Islet of Langerhans (tissue), 1 donor: ENCODE results near the gene HJURP.

Experiments
- FAIRE-seq: peaks from one replicate; lab custom pipeline; 2011; peaks lifted over from hg19 to GRCh38; lab: Jason Lieb, UNC

Gene HJURP

DNA sequence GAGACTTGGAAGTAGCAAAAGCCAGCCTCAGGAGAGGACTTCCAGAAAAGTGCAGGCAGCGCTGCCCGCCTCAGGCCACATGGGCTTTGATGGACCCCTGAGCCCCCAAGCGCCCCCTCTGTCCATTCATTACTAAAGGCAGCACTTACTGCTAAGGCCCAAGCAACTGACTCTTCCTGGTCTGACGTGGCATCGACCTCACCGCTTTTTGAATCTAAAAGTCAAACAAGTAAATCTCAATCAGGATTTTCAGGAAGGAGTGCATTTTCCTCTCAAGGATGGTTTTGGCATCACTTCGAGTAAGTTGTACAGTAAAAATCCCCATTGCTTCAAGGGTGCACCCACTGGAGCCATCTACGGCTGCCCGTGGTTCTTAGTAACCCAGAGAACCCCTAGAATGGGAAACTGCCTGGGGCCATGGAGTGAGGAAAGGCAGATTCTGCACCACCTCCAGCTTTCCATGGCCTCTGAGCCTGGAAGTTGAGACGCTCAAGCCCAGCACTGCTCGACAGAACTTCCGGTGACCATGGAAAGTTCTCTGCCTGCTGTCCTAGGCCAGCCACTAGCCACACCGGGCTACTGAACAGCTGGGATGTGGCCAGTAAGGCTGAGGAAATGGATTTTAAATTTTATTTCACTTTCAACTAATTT is 7.0 kb downstream of the HJURP start:
- no peak for FAIRE-seq

- FAIRE-seq: no peak
Measured at GRCh38 chr2:233846387-233847247, 7.7 kb downstream of the HJURP start.

DNA sequence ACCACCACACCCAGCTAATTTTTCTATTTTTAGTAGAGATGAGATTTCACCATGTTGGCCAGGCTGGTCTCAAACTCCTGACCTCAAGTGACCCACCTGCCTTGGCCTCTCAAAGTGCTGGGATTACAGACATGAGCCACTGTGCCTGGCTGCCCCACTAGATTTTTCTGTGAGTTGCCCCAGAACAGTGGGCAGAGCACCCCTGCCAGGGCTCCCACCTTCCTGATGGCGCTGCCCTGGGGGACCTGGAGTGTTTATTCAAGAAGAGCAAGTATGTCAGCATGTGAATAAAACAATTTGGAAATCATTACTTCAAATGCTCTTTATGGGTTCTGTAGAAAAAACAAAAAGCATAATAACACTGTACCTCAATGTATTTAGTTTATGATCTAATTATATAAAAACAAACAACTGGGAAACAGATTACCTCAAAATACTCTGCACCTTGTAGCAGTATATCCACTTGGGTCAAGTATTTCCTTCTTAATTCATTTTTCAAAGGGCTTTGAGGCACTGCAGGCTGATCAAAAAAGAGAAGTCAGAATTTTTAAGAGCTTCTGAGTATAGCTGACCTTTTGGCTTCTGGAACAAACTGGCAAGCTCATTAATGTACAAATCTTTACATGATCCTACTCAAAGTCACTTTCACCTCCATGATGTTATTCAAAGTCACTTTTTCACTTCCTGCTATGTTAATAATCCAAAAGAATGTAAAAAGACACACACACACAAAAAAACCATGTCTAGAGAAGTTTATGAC is 8.9 kb downstream of the HJURP start:
- no peak for FAIRE-seq

DNA sequence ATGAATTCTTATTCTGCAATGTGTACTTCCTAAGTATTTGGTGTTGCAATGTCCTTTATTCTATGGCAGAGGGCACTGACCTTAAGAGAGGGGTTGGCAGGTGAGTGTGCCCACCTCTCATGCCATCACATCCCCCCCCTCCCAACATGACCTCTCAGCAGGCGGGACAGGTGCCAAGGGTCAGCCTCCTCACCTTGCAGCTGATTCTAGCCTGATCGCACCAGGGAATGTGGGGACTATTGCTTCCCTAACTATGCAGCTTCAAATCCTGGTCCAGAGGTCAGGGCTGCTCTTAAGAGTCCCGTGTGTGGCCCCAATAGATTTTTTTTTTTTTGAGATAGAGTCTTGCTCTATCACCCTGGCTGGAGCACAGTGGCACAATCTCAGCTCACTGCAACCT is 9.5 kb downstream of the HJURP start:
- FAIRE-seq: no peak

DNA sequence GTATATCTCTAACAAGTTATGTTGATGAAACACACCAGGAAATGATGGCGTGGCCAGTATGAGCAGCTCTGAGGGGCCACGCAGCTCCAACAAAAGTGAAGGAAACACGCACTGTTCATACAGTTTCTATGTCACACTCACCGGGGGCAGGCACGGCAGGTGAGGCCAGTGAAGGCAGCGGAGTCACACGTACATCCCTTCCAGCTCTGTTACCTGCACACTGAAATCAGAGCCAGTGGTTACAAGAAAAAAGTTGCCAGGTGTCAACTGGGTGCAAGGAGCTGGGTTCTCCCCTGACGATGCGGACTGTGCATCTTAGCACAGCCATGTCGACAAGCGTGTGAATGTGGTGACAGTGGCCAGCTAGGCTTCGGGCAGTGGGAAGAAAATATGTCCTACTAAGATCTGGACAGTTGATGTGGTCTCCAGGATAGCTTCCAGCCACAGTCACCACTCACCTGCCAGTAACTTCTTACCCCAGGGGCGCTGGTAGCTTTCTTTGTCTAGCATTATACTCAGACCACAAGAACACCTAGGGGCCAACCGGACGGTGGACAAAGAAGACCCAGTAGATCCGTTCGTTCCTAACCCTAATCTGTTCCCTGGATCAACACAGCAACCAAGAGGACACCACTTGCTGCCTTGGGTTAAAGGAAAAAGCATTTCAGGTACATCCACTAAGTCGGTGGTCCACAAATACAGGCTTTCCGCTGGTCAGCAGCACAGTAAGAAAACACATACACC is 10.1 kb downstream of the HJURP start:
- no peak for FAIRE-seq

- FAIRE-seq: no peak
Measured at GRCh38 chr2:233841183-233841582, 13.2 kb downstream of the HJURP start.

DNA sequence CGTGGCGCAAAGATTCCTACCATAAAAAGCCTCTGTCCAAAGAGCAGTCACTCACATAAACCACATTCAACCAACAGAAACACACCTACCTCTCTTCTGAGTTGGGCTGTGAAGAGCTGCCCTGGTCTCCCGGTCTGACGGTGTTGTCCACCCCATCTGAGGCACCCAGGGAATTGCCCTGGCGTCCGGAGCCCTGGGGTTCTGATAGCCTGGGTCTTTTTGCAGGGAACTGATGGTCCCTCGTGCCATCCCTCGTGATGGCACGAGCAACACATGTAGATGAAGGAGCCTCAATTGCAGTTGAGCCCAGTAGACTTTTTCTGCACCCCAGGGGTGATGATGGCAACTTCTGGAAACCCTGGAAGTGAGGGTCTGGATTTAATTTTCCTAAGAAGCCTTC is 13.8 kb downstream of the HJURP start:
- no peak for FAIRE-seq

- no peak for FAIRE-seq
Measured at GRCh38 chr2:233839447-233839820, 14.9 kb downstream of the HJURP start.

DNA sequence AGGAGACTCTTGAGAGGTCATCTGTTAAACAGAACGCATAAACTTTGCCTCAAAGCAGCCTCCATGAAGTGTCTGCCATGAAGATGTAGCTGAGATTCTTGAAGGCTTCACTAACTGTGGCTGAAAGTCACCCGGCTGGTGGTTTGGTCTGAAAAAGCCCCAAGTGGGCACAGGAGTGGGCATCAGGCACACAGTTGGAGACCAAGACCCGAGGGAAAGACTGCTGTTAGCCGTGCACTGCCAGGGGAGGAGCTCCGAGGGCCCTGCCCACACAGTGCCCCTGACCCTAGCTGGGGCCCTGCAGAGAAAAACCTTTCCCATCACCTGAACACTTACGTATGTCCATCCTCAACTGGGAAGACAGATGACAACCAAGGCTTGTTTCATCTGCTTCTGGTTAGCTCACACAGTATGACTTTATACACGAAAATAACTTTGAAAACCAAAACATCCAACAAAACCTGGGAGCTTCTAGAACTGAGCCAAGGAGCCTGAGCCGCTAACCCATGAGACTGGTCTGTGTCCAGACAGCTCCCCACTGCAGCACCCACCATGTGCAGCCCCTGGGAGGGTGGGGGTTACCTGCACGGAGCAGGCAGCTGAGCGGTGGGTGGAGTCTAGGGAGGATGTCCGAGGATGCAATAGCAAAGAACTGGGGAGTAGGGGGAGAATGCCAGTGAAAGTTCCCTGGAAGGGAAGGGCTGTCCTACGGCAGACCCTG is 15.4 kb downstream of the HJURP start:
- no peak for FAIRE-seq

GRCh38 chr2:233838251-233838650 is 16.1 kb downstream of the HJURP start:
- FAIRE-seq: no peak

GRCh38 chr2:233837694-233838229 is 16.6 kb downstream of the HJURP start:
- FAIRE-seq: no peak

GRCh38 chr2:233836359-233836758 is 18.0 kb downstream of the HJURP start:
- FAIRE-seq: no peak

GRCh38 chr2:233835230-233836186 is 18.8 kb downstream of the HJURP start:
- FAIRE-seq: no peak

GRCh38 chr2:233833345-233833744 is 21.0 kb downstream of the HJURP start:
- FAIRE-seq: no peak

DNA sequence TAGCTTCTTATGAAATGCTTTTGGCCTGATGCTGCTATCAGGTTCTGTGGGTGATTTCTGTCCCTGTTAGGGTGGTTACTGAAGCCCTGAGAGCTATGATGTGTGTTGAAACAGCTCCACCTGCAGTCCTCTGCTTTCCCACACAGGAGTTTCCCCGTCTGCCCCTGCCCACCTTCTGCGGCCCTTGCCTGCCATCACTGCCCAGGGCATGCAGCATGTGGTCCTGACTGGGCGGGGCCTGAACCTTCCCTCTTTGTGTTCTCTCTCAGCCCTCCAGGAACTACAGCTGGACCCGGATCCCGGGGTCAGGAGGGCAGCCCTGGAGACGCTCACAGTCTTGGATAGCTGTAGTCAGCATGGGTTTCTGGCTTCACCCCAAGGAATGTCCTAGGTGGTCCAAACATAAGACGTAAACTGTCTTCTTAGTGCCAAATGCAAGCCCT is 21.4 kb downstream of the HJURP start:
- no peak for FAIRE-seq

GRCh38 chr2:233832414-233832813 is 21.9 kb downstream of the HJURP start:
- no peak for FAIRE-seq

- no peak for FAIRE-seq
Measured at GRCh38 chr2:233831861-233832260, 22.5 kb downstream of the HJURP start.

DNA sequence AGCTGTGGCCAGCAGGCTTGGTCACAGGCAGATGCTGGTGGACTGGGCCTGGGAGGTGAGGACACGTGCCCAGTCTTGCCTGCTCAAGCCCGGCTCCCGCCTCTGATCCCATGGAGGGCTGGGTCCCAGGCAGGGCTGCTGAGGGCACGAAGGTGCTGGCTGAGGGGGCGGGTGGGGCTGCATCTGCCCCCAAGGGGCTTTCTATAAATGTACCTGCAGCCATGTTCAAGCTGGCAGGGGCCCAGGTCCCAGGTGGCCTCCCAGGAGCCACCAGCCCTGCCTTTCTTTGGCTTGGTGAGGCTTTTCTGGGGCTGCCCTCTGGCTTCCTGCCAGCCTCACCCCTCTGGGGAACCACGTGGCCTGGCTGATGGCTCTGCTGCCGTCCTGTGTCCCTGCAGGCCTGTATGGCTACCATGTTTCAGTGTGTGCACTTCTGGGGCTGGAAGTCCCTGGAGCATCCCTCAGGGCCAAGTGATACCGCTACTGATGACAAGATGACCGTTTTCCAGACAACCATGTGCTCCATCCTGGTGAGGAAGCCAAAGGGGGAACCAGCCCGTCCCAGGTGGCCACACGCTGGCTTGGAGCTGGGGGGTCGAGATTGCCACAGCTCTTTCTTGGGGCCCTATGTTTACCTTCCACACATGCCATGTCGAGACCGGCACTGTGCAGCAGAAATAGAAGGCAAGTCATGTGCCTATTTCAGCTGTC is 23.2 kb downstream of the HJURP start:
- FAIRE-seq: no peak

GRCh38 chr2:233830111-233830802 is 24.1 kb downstream of the HJURP start:
- no peak for FAIRE-seq
